OCI-LY1 (cell line): ENCODE data around the gene DHFR2.

Experiments used
- H2AFZ ChIP-seq: fragments of 200-600 bp; sonication (generic), shearing (Covaris generic); 2 replicates; pipeline ENCODE4 v1.6.0; 2014; ENCODE audit warnings: antibody characterized with exemption, mild to moderate bottlenecking, low read length
- H3F3A ChIP-seq: fragments of 200-600 bp; sonication (generic), shearing (Covaris generic); 2 replicates; pipeline ENCODE4 v1.6.0; 2014; ENCODE audit warnings: mild to moderate bottlenecking, antibody characterized with exemption, low read length, moderate library complexity; ENCODE audit not compliant: insufficient read depth
- H3K27ac ChIP-seq: fragments of 200-600 bp; sonication (generic); 2 replicates; pipeline ENCODE4 v1.5.1; 2014; ENCODE audit warnings: low read length, mixed run types, mild to moderate bottlenecking, low read depth; ENCODE audit not compliant: poor library complexity, severe bottlenecking
- H3K27me3 ChIP-seq: fragments of 200-600 bp; sonication (generic); 2 replicates; pipeline ENCODE4 v1.6.0; 2014; ENCODE audit warnings: antibody characterized with exemption, mild to moderate bottlenecking, low read length, moderate library complexity; ENCODE audit not compliant: insufficient read depth
- H3K36me3 ChIP-seq: fragments of 200-600 bp; sonication (generic); 2 replicates; pipeline ENCODE4 v1.6.1; 2014; ENCODE audit warnings: mild to moderate bottlenecking, antibody characterized with exemption, low read length, moderate library complexity, mixed read lengths; ENCODE audit not compliant: insufficient read depth
- H3K4me1 ChIP-seq: fragments of 200-600 bp; sonication (generic); 2 replicates; pipeline ENCODE4 v1.5.1; 2014; ENCODE audit warnings: mild to moderate bottlenecking, low read length, moderate library complexity; ENCODE audit not compliant: insufficient read depth, severe bottlenecking
- H3K4me2 ChIP-seq: fragments of 200-600 bp; sonication (generic), shearing (Covaris generic); 2 replicates; pipeline ENCODE4 v1.6.1; 2014; ENCODE audit warnings: low read length
- H3K4me3 ChIP-seq: fragments of 200-600 bp; sonication (generic); 2 replicates; pipeline ENCODE4 v1.5.1; 2014; ENCODE audit warnings: low read length, low read depth, mild to moderate bottlenecking, mixed read lengths; ENCODE audit not compliant: poor library complexity, severe bottlenecking
- H3K79me2 ChIP-seq: fragments of 200-600 bp; shearing (Covaris generic); 2 replicates; pipeline ENCODE4 v1.6.1; 2016; ENCODE audit warnings: mixed run types, low read length, mixed read lengths; ENCODE audit not compliant: insufficient read depth
- H3K9ac ChIP-seq: fragments of 200-600 bp; sonication (generic), shearing (Covaris generic); 2 replicates; pipeline ENCODE4 v1.6.1; 2014; ENCODE audit warnings: mild to moderate bottlenecking, low read length, mixed read lengths
- H3K9me2 ChIP-seq: fragments of 200-600 bp; sonication (generic), shearing (Covaris generic); 2 replicates; pipeline ENCODE4 v1.6.1; 2014; ENCODE audit warnings: low read depth, mild to moderate bottlenecking, low read length, mixed read lengths
- H3K9me3 ChIP-seq: fragments of 200-600 bp; shearing (Covaris generic); 2 replicates; pipeline ENCODE4 v1.6.1; 2014; ENCODE audit warnings: low read length, mixed read lengths
- H4K20me1 ChIP-seq: fragments of 200-600 bp; sonication (generic), shearing (Covaris generic); 2 replicates; pipeline ENCODE4 v1.6.0; 2016; ENCODE audit warnings: mild to moderate bottlenecking, low read length; ENCODE audit not compliant: insufficient read depth
- EZH2 ChIP-seq: fragments of 200-600 bp; sonication (generic), shearing (Covaris generic); IDR thresholded peaks from 2 replicates; pipeline ENCODE4 v1.8.0; 2017; ENCODE audit warnings: borderline replicate concordance, mixed run types, mild to moderate bottlenecking, antibody characterized with exemption, low read length, moderate library complexity, mixed read lengths
- TF ChIP-seq, protein P1 (sequence below): fragments of 200-600 bp; sonication (generic), shearing (Covaris generic); IDR thresholded peaks from 2 replicates; pipeline ENCODE4 v1.5.1; 2017; ENCODE audit warnings: mild to moderate bottlenecking, antibody characterized with exemption, low read length, moderate library complexity, mixed read lengths

Gene DHFR2

DNA sequence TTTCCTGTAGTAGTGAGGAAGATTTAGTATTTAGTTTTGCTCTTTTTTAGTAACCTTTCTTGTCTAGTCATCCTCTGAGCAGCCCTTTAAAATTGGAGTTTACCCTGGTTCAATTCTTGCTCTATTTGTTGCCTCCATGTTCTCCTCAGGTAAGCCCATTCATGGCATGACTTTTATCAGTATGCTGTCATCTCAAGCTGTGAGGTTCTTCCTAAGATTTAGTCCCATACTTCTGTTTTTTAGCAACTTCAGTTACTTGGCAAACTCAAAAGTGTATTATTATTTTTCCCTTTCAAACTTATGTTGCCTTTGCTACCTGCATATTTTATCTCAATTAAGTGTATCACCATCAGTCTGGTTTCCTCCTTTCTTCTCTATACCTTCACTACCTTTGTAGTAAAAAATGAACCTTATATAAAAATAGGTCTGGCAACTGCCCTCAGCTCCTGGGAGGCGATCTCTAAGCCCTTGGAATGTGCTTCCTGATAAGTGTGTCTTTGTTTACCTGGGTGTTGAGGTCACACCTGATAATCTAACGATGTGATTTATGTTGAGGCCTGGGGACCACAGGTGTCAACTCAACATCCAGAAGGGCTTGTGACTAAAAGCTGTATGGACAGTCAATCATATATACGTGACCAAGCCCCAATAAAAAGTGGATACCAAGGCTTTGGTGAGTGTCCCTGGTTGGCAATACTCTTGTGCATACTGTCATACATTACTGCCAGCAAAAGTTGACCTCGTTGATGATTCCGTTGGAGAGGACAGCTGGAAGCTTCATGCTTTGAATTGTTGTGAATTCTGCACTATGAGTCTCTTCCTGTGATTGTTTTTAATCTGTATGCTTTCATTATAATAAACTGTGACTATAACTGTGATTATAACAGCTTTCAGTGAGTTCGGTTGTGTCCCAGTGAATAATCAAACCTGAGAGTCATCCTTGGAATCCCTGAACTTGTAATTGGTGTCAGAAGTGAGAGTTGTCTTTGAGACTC, 4.1 kb upstream of the DHFR2 start:
- Histone ChIP-seq H3K79me2 (peaks cover 22% of the 10 kb centered on the region), H3K9ac (no peak overlapping the region), H3K4me1 (peaks cover 25% of the 10 kb centered on the region), H3K9me2 (no peaks in the 10 kb centered on the region), H3K4me2 (no peak overlapping the region), H4K20me1 (no peaks in the 10 kb centered on the region), H2AFZ (no peak overlapping the region), H3K4me3 (no peak overlapping the region), H3K36me3 (peaks cover 29% of the 10 kb centered on the region), H3K27ac (no peak overlapping the region), H3K27me3 (no peaks in the 10 kb centered on the region), H3K9me3 (no peaks in the 10 kb centered on the region), H3F3A (no peaks in the 10 kb centered on the region)
- TF ChIP-seq EZH2, result no peak
- TF ChIP-seq, protein P1, sequence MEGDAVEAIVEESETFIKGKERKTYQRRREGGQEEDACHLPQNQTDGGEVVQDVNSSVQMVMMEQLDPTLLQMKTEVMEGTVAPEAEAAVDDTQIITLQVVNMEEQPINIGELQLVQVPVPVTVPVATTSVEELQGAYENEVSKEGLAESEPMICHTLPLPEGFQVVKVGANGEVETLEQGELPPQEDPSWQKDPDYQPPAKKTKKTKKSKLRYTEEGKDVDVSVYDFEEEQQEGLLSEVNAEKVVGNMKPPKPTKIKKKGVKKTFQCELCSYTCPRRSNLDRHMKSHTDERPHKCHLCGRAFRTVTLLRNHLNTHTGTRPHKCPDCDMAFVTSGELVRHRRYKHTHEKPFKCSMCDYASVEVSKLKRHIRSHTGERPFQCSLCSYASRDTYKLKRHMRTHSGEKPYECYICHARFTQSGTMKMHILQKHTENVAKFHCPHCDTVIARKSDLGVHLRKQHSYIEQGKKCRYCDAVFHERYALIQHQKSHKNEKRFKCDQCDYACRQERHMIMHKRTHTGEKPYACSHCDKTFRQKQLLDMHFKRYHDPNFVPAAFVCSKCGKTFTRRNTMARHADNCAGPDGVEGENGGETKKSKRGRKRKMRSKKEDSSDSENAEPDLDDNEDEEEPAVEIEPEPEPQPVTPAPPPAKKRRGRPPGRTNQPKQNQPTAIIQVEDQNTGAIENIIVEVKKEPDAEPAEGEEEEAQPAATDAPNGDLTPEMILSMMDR, result no peak

DNA sequence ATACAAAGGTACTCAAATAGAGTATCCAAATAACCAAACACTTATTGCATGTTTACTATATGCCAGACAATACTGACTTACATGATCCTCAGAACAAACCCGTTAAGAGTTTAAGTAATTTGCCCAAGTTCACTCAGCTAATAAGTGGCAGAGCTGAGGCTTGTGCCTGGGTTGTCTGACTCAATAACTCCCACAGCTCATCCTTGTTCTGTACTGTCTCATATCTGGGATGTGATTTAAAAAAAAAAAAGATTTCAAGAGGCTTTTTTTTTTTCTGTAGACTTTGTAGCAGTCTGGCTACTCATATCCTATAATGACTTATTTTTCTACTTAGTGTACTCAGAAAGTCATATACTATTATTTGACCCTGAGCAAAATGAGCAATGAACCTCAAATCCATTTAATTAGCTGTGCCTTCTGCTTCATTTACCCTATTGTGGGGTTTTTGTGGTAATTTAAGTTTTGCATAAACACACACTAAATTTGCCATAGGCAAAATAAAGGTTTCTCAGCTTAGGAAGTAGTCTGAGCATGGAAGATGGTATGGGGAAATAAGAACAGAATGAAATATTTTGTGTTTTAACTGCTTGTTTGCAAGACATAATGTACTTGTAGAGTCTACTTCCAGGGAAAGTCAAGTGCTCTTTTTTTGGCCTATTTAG, 3.2 kb upstream of the DHFR2 start:
- no peak for TF ChIP-seq EZH2
- TF ChIP-seq, protein P1, result no peak
- Histone ChIP-seq H3K27me3 (no peaks in the 10 kb centered on the region), H3K4me2 (no peak overlapping the region), H3K4me3 (no peak overlapping the region), H4K20me1 (no peaks in the 10 kb centered on the region), H3F3A (no peaks in the 10 kb centered on the region), H2AFZ (no peak overlapping the region), H3K27ac (no peak overlapping the region), H3K9me2 (no peaks in the 10 kb centered on the region), H3K4me1 (peaks cover 27% of the 10 kb centered on the region), H3K79me2 (peaks cover 23% of the 10 kb centered on the region), H3K9ac (no peak overlapping the region), H3K9me3 (no peaks in the 10 kb centered on the region), H3K36me3 (peaks cover 29% of the 10 kb centered on the region)

DNA sequence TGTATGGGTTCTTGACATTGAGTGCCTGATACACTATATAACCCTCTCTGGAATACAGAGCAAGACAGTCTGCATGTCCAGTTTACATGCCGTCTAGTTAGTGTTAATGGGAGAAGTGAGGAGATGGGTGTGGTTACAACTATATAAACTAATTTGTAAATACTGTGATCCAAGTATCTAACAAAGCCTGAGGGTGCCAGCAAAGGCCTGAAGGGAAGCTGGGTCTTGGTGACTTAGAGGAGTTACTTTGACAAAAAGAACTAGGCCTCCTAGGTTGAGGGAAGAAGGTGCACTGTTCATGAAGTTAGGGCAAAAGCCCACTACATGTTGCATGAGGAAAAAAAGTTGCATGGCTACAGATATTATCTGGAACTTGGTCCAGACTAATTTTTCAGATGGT, 2.4 kb upstream of the DHFR2 start:
- Histone ChIP-seq H3K9ac (no peak overlapping the region), H3K9me2 (no peaks in the 10 kb centered on the region), H3K36me3 (peaks cover 34% of the 10 kb centered on the region), H3F3A (no peaks in the 10 kb centered on the region), H3K4me2 (peak overlapping the region; percentile 91; the same call in 1 of the 2 replicates), H3K79me2 (peaks cover 23% of the 10 kb centered on the region), H2AFZ (no peak overlapping the region), H3K4me3 (no peak overlapping the region), H3K4me1 (peaks cover 27% of the 10 kb centered on the region), H3K27ac (no peak overlapping the region), H3K27me3 (no peaks in the 10 kb centered on the region), H4K20me1 (no peaks in the 10 kb centered on the region), H3K9me3 (no peaks in the 10 kb centered on the region)
- TF ChIP-seq, protein P1, result no peak
- no peak for TF ChIP-seq EZH2
